H1 (cell line): ENCODE measurements around the gene MSI2. TPM values are rescaled to one million over a fixed set of nuclear protein-coding genes. Genes with fewer than 3 reads are reported as not detected.

Experiments
- CTCF ChIA-PET: fragments of 300-600 bp; sonication (Branson Sonifier 250); formaldehyde crosslinking; loops from one replicate; lab custom pipeline; 2021; ENCODE audit not compliant: partially characterized antibody; lab: Charles Lee
- POLR2A ChIA-PET: fragments of 300-600 bp; sonication (Branson Sonifier 250); formaldehyde crosslinking; loops from one replicate; lab custom pipeline; 2021; ENCODE audit warnings: inconsistent platforms; ENCODE audit not compliant: partially characterized antibody; lab: Charles Lee
- DNase-seq, 2 experiments: peaks; one replicate each; pipeline versions ENCODE4 v3.0.0 to v3.0.0-alpha.2; 2010 to 2022; ENCODE audit warnings: low spot score in 2 of 2, low read depth in 1 of 2, mixed read lengths in 1 of 2
- FAIRE-seq: peaks from 2 replicates; lab custom pipeline; 2011; peaks lifted over from hg19 to GRCh38; lab: Jason Lieb, UNC
- H2AFZ ChIP-seq: 2 replicates; pipeline ENCODE4 v1.8.1; 2012; ENCODE audit warnings: low read length, inconsistent platforms
- H2AK5ac ChIP-seq: 2 replicates; pipeline ENCODE4 v1.6.1; 2013; ENCODE audit warnings: low read depth, low read length
- H2BK120ac ChIP-seq: replicated peaks from 2 replicates; pipeline ENCODE3; 2013; ENCODE audit warnings: low read depth, low read length, inconsistent platforms
- H2BK12ac ChIP-seq: 2 replicates; pipeline ENCODE4 v1.6.1; 2013; ENCODE audit warnings: low read depth, low read length
- H2BK15ac ChIP-seq: 2 replicates; pipeline ENCODE4 v1.6.1; 2013; ENCODE audit warnings: low read length
- H2BK20ac ChIP-seq: 2 replicates; pipeline ENCODE4 v1.6.1; 2013; ENCODE audit warnings: low read length
- H2BK5ac ChIP-seq: 2 replicates; pipeline ENCODE4 v1.6.1; 2013; ENCODE audit warnings: low read depth, low read length
- H3K14ac ChIP-seq: 2 replicates; pipeline ENCODE4 v1.6.1; 2013; ENCODE audit warnings: inconsistent platforms; ENCODE audit not compliant: insufficient read length
- H3K18ac ChIP-seq: 2 replicates; pipeline ENCODE4 v1.6.1; 2013; ENCODE audit warnings: low read length; ENCODE audit errors: extremely low read depth
- H3K23ac ChIP-seq: 2 replicates; pipeline ENCODE4 v1.6.1; 2013; ENCODE audit warnings: inconsistent platforms; ENCODE audit not compliant: insufficient read length
- H3K23me2 ChIP-seq: 2 replicates; pipeline ENCODE4 v1.6.1; 2013; ENCODE audit warnings: low read depth, low read length
- H3K27ac ChIP-seq: 2 replicates; pipeline ENCODE4 v1.6.1; 2011; ENCODE audit warnings: low read depth, low read length, inconsistent platforms
- H3K27me3 ChIP-seq, 4 experiments: replicated peaks in 1 of 4; 1 replicate in 1 of 4; 2 replicates in 3 of 4; pipeline versions ENCODE4 v1.6.1 to v1.8.1; 2011 to 2013; ENCODE audit warnings: low read length in 3 of 4, mild to moderate bottlenecking in 3 of 4, inconsistent platforms in 2 of 4, mixed read lengths in 2 of 4, moderate library complexity in 1 of 4; ENCODE audit not compliant: control insufficient read depth in 3 of 4, insufficient read depth in 3 of 4; ENCODE audit errors: extremely low read depth in 1 of 4
- H3K36me3 ChIP-seq, 4 experiments: 2 replicates each; pipeline versions ENCODE4 v1.6.1 to v1.8.1; 2011 to 2013; ENCODE audit warnings: mild to moderate bottlenecking in 4 of 4, low read length in 3 of 4, moderate library complexity in 2 of 4, control low read depth in 1 of 4, inconsistent platforms in 1 of 4; ENCODE audit not compliant: insufficient read depth in 4 of 4, control insufficient read depth in 2 of 4
- H3K4ac ChIP-seq: replicated peaks from 2 replicates; pipeline ENCODE3; 2013; ENCODE audit warnings: low read length, low read depth, mixed read lengths, inconsistent platforms; ENCODE audit not compliant: insufficient read length
- H3K4me1 ChIP-seq, 4 experiments: replicated peaks in 1 of 4; 1 replicate in 1 of 4; 2 replicates in 3 of 4; pipeline versions ENCODE4 v1.6.1 to v1.8.1; 2011 to 2013; ENCODE audit warnings: low read length in 3 of 4, inconsistent platforms in 2 of 4, mixed read lengths in 1 of 4; ENCODE audit not compliant: insufficient read depth in 4 of 4, control insufficient read depth in 3 of 4
- H3K4me2 ChIP-seq, 2 experiments: 2 replicates each; pipeline versions ENCODE4 v1.6.1 to v1.8.1; 2011 to 2013; ENCODE audit warnings: low read depth in 2 of 2, low read length in 2 of 2, control low read depth in 1 of 2, inconsistent platforms in 1 of 2, mild to moderate bottlenecking in 1 of 2; ENCODE audit not compliant: insufficient read depth in 1 of 2
- H3K4me3 ChIP-seq, 4 experiments: fragments of 200-600, 300-600 bp in 1 of 4; sonication (generic), shearing (Covaris generic), sonication (Bioruptor Twin) in 1 of 4; 2 replicates each; pipeline versions ENCODE4 v1.5.1 to v1.8.1; 2011 to 2016; ENCODE audit warnings: low read length in 4 of 4, low read depth in 3 of 4, control low read depth in 2 of 4, inconsistent platforms in 2 of 4, mild to moderate bottlenecking in 2 of 4, mixed read lengths in 1 of 4, moderate library complexity in 1 of 4; ENCODE audit not compliant: insufficient read depth in 2 of 4; ENCODE audit errors: extremely low read depth in 1 of 4
- H3K56ac ChIP-seq: replicated peaks from 2 replicates; pipeline ENCODE3; 2013; ENCODE audit warnings: low read depth, mild to moderate bottlenecking, mixed read lengths, low read length, inconsistent platforms; ENCODE audit not compliant: insufficient read length
- H3K79me1 ChIP-seq: 2 replicates; pipeline ENCODE4 v1.6.1; 2013; ENCODE audit warnings: low read depth, low read length, control low read depth
- H3K79me2 ChIP-seq, 2 experiments: 2 replicates each; pipeline versions ENCODE4 v1.6.1 to v1.8.1; 2012 to 2013; ENCODE audit warnings: low read length in 2 of 2, mild to moderate bottlenecking in 2 of 2, inconsistent platforms in 1 of 2; ENCODE audit not compliant: insufficient read depth in 2 of 2, control insufficient read depth in 1 of 2
- H3K9ac ChIP-seq, 4 experiments: replicated peaks in 1 of 4; 1 replicate in 1 of 4; 2 replicates in 3 of 4; pipeline versions ENCODE4 v1.6.1 to v1.8.1; 2011 to 2013; ENCODE audit warnings: low read depth in 3 of 4, low read length in 3 of 4, control low read depth in 2 of 4, mild to moderate bottlenecking in 2 of 4, moderate library complexity in 2 of 4, inconsistent platforms in 1 of 4; ENCODE audit errors: extremely low read depth in 1 of 4
- H3K9me3 ChIP-seq, 2 experiments: 2 replicates each; pipeline versions ENCODE4 v1.6.1 to v1.8.1; 2012 to 2013; ENCODE audit warnings: mild to moderate bottlenecking in 2 of 2, moderate library complexity in 2 of 2, control low read depth in 1 of 2, inconsistent platforms in 1 of 2, low read depth in 1 of 2, low read length in 1 of 2, mixed read lengths in 1 of 2; ENCODE audit not compliant: insufficient read depth in 2 of 2
- H4K20me1 ChIP-seq, 2 experiments: replicated peaks in 1 of 2; 2 replicates each; pipeline versions ENCODE3 to v1.8.1; 2011 to 2013; ENCODE audit warnings: inconsistent platforms in 2 of 2, low read length in 2 of 2, mild to moderate bottlenecking in 1 of 2; ENCODE audit not compliant: insufficient read depth in 2 of 2, control insufficient read depth in 1 of 2
- H4K5ac ChIP-seq: 2 replicates; pipeline ENCODE4 v1.6.1; 2013; ENCODE audit warnings: low read length, low read depth, mixed read lengths, inconsistent platforms; ENCODE audit not compliant: insufficient read length
- H4K8ac ChIP-seq: 2 replicates; pipeline ENCODE4 v1.8.0; 2013; ENCODE audit warnings: mild to moderate bottlenecking, moderate library complexity, low read length, inconsistent platforms; ENCODE audit not compliant: insufficient read depth; ENCODE audit errors: extremely low read depth
- H4K91ac ChIP-seq: replicated peaks from 2 replicates; pipeline ENCODE3; 2013; ENCODE audit warnings: low read length, mixed read lengths, inconsistent platforms; ENCODE audit not compliant: insufficient read length
- CBX8 ChIP-seq: fragments of 300-800, 300-1000 bp; sonication (generic); IDR thresholded peaks from 2 replicates; pipeline ENCODE4 v1.7.1; 2016; ENCODE audit warnings: low read depth, low read length, borderline replicate concordance
- EP300 ChIP-seq, 2 experiments: IDR thresholded peaks; 1 replicate in 1 of 2; 2 replicates in 1 of 2; pipeline ENCODE4 v1.6.1; 2011 to 2012; ENCODE audit warnings: low read depth in 2 of 2, low read length in 2 of 2, mild to moderate bottlenecking in 2 of 2, borderline replicate concordance in 1 of 2, inconsistent platforms in 1 of 2, moderate library complexity in 1 of 2
- KDM1A ChIP-seq: fragments of 200-600, 300-600 bp; sonication (generic); IDR thresholded peaks from 2 replicates; pipeline ENCODE4 v1.7.1; 2016; ENCODE audit warnings: mild to moderate bottlenecking, low read length, borderline replicate concordance
- NANOG ChIP-seq: IDR thresholded peaks from 2 replicates; pipeline ENCODE4 v1.6.1; 2011; ENCODE audit warnings: low read length, low read depth, mild to moderate bottlenecking, inconsistent platforms; ENCODE audit not compliant: insufficient read depth, poor library complexity, severe bottlenecking
- RNF2 ChIP-seq: fragments of 200-900, 300-1000 bp; sonication (generic); IDR thresholded peaks from 2 replicates; pipeline ENCODE4 v1.7.1; 2016; ENCODE audit warnings: borderline replicate concordance, low read depth, mild to moderate bottlenecking, antibody characterized with exemption, low read length; ENCODE audit not compliant: poor library complexity, severe bottlenecking; ENCODE audit errors: missing control alignments
- RXRA ChIP-seq: IDR thresholded peaks from 2 replicates; pipeline ENCODE4 v1.6.1; 2011; ENCODE audit warnings: low read depth, mild to moderate bottlenecking, low read length, moderate library complexity; ENCODE audit not compliant: insufficient read depth
- SRF ChIP-seq: IDR thresholded peaks from 2 replicates; pipeline ENCODE4 v1.6.1; 2011; ENCODE audit warnings: mild to moderate bottlenecking, low read depth, low read length, moderate library complexity
- TAF1 ChIP-seq: IDR thresholded peaks from 2 replicates; pipeline ENCODE4 v1.6.1; 2011; ENCODE audit warnings: mild to moderate bottlenecking, low read depth, low read length
- TBP ChIP-seq: IDR thresholded peaks from 2 replicates; pipeline ENCODE4 v1.6.1; 2011; ENCODE audit warnings: low read depth, low read length, improper control_type of control experiment
- WGBS, 2 experiments: shearing (Covaris generic) in 1 of 2; methylation state at CpG; one replicate each; pipeline versions ENCODE4 v1.1.6 to v1.1.7; 2013 to 2015; ENCODE audit warnings: low lambda C conversion rate in 2 of 2, mixed read lengths in 2 of 2, inconsistent platforms in 1 of 2, low coverage in 1 of 2, missing lambda C conversion rate in 1 of 2; ENCODE audit not compliant: insufficient replicate concordance in 2 of 2, insufficient coverage in 1 of 2, insufficient read length in 1 of 2; ENCODE audit errors: extremely low coverage in 1 of 2, missing lambda C conversion rate in 1 of 2; 5-methylcytosine and 5-hydroxymethylcytosine counted together
- polyA plus RNA-seq, 7 experiments: library from polyadenylated mRNA; depleted of rRNA in 3 of 7; stranded (reverse) in 5 of 7; unstranded in 2 of 7; fragments of >200 nt in 5 of 7; fragments of 200-250 nt in 2 of 7; gene quantifications; 1 replicate in 5 of 7; 2 replicates in 1 of 7; 4 replicates in 1 of 7; pipeline versions ENCODE4 v1.2.1 to v1.2.3, GENCODE V29; 2011 to 2013; ENCODE audit warnings: missing spikeins in 2 of 7, mixed read lengths in 2 of 7
- total RNA-seq: library from RNA; stranded (reverse); fragmentation: NEBNext Ultra II Directional; extraction: Animal tissue kit (Norgen Biotek cat#: 25700); gene quantifications from 2 replicates; pipeline ENCODE4 v1.2.1, GENCODE V29; 2021

MSI2 gene
- total and polyA plus RNA-seq, 2 of the 8 experiments (the other 6 are each of a cell fraction or from before 2014, with no cell fraction given) = 36.7 to 80.6 TPM

DNA sequence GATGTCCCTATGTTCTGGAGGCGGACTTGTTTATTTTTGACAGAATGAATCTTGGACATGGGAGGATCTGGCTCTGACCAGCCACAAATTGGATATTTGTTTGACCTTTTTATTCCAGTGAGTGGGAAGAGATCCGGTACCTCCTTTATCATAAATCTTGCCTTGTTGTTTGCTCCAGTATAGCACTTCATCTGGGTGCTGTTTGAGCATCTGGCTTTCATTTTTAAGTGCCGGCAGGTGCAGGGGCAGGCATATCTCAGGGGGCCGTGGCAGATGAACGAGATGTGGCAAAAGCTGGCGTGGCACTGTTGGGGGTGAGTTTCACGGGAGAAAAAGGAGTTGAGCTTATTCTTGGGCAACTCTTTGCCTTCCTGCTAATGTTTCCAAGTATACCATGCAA is 37.8 kb downstream of the MSI2 start:
- H4K91ac ChIP-seq = no peak overlapping the region
- H3K4ac ChIP-seq = no peak overlapping the region
- H4K8ac ChIP-seq = no peak overlapping the region
- no peak overlapping the region for H3K23ac ChIP-seq
- H3K9me3 ChIP-seq = peaks cover 6 to 8% of the 10 kb centered on the region in 2 experiments; a peak in 2 of 4 replicates
- ChIA-PET POLR2A (no interaction called here), CTCF (interaction anchor here (1.0 kb wide), 1 partner anchor 489 kb away, joined by 3 read pairs; no protein-coding TSS in a partner anchor)
- no peak overlapping the region for H2BK120ac ChIP-seq
- H3K56ac ChIP-seq = no peak overlapping the region
- H3K23me2 ChIP-seq = no peaks in the 10 kb centered on the region
- peaks cover 3 to 61% of the 10 kb centered on the region in 2 experiments; a peak in 3 of 4 replicates for H3K79me2 ChIP-seq
- 90% methylated on average over 7 of the region's 7 CpGs; no CpG with 5 or more reads in 1 of the 2 experiments for WGBS, 2 experiments
- no peak overlapping the region for H3K4me2 ChIP-seq
- no peak overlapping the region for H2AFZ ChIP-seq
- no peak overlapping the region for H2AK5ac ChIP-seq
- H3K14ac ChIP-seq = no peak overlapping the region
- H3K79me1 ChIP-seq = peaks cover 15% of the 10 kb centered on the region
- no peak overlapping the region for H3K4me3 ChIP-seq
- H4K20me1 ChIP-seq = peaks cover 13 to 18% of the 10 kb centered on the region in 2 experiments
- no peak overlapping the region for H2BK5ac ChIP-seq
- no peak for FAIRE-seq
- peaks cover 10 to 12% (median 11%) of the 10 kb centered on the region in 4 experiments for H3K4me1 ChIP-seq
- no peak overlapping the region for H4K5ac ChIP-seq
- H3K27me3 ChIP-seq = no peaks in the 10 kb centered on the region
- no peak for DNase-seq
- H3K9ac ChIP-seq = no peak overlapping the region
- H3K18ac ChIP-seq = no peak overlapping the region
- no peak overlapping the region for H2BK20ac ChIP-seq
- TF ChIP-seq TBP (no peak), RXRA (no peak), NANOG (no peak), CBX8 (no peak), RNF2 (no peak), TAF1 (no peak), EP300 (IDR thresholded peaks at IDR 0.05; ENCODE audit: borderline replicate concordance in 1 of 2, low read depth in 2 of 2, low read length in 2 of 2) (no peak), SRF (no peak), KDM1A (no peak)
- no peak overlapping the region for H2BK15ac ChIP-seq
- H3K27ac ChIP-seq = no peak overlapping the region
- H3K36me3 ChIP-seq = peaks cover 2 to 19% (median 14%) of the 10 kb centered on the region in 4 experiments; a peak in 7 of 8 replicates
- no peak overlapping the region for H2BK12ac ChIP-seq
